ENCODE data around the gene TENM3. TPM values are rescaled to one million over a fixed set of nuclear protein-coding genes. Genes with fewer than 3 reads are reported as not detected.

The TENM3 gene
- total RNA-seq, 1 experiment from 2014 or later, result 71.0 TPM

DNA sequence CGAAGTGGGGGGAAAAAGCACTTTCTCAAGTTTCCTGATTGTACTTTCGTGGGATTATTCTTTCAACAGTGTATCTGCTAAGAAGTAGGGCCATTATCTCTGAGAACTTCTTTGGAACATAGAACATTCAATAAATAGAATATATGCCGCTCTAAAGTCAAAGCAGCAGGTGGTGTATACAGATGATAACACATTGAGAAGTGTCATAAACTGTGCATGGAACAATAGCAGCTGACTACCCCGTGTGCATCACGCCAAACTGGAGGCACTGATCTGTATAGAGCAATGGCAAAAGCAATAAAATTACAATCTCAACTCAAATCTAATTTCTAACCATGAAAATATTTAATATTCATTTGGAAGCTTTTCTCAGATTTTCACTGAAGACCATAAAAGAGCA lies 498.7 kb downstream of the TENM3 start (continued):
- TF ChIP-seq, protein P1, sequence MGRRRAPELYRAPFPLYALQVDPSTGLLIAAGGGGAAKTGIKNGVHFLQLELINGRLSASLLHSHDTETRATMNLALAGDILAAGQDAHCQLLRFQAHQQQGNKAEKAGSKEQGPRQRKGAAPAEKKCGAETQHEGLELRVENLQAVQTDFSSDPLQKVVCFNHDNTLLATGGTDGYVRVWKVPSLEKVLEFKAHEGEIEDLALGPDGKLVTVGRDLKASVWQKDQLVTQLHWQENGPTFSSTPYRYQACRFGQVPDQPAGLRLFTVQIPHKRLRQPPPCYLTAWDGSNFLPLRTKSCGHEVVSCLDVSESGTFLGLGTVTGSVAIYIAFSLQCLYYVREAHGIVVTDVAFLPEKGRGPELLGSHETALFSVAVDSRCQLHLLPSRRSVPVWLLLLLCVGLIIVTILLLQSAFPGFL (CRISPR knock-in tag; IDR thresholded peaks at IDR 0.05; ENCODE audit: borderline replicate concordance), result no peak
- TF ChIP-seq FOXJ3 (CRISPR knock-in tag; IDR thresholded peaks at IDR 0.05; ENCODE audit: borderline replicate concordance), result no peak
- no peak for TF ChIP-seq ZNF423 (CRISPR knock-in tag; IDR thresholded peaks at IDR 0.05)

DNA sequence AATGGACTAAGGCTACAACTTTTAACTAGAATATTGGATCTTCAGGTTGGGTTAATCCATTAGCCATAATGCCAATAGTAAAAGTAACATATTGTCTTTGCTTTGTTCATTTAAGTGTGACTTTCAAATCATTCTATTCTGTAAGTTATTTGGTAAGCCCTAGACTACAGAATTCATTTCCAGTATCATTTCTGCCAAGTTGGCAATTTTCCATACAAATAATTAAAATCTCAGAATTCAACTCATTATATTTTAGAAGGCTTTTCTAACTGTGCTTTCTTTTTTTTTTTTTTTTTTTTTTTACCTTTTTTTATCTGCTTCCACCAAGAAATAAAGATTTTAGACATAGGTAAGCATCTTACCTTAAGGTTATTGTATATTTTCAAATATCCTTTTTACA lies 500.6 kb downstream of the TENM3 start:
- TF ChIP-seq ZNF317 (CRISPR knock-in tag; IDR thresholded peaks at IDR 0.05; ENCODE audit: borderline replicate concordance, low read depth) (no peak), TCF7 (CRISPR knock-in tag; IDR thresholded peaks at IDR 0.05; ENCODE audit: low read depth) (no peak), SP1 (CRISPR knock-in tag; conservative IDR thresholded peaks at IDR 0.05) (no peak), GRHL2 (CRISPR knock-in tag; IDR thresholded peaks at IDR 0.05; ENCODE audit: insufficient replicate concordance, severe bottlenecking) (no peak), CREB1 (CRISPR knock-in tag; IDR thresholded peaks at IDR 0.05) (no peak), CBFB (CRISPR knock-in tag; IDR thresholded peaks at IDR 0.05; ENCODE audit: low read depth) (no peak), ZBTB21 (CRISPR knock-in tag; IDR thresholded peaks at IDR 0.05; ENCODE audit: borderline replicate concordance) (no peak), ZNF138 (CRISPR knock-in tag; conservative IDR thresholded peaks at IDR 0.05) (no peak), GTF2I (CRISPR knock-in tag; conservative IDR thresholded peaks at IDR 0.05) (no peak), IRF2 (CRISPR knock-in tag; IDR thresholded peaks at IDR 0.05; ENCODE audit: borderline replicate concordance, low read depth) (no peak), MYBL2 (CRISPR knock-in tag; IDR thresholded peaks at IDR 0.05) (no peak), NFE2L1 (CRISPR knock-in tag; IDR thresholded peaks at IDR 0.05) (no peak), ZNF232 (CRISPR knock-in tag; IDR thresholded peaks at IDR 0.05) (no peak)
- TF ChIP-seq, protein P2, sequence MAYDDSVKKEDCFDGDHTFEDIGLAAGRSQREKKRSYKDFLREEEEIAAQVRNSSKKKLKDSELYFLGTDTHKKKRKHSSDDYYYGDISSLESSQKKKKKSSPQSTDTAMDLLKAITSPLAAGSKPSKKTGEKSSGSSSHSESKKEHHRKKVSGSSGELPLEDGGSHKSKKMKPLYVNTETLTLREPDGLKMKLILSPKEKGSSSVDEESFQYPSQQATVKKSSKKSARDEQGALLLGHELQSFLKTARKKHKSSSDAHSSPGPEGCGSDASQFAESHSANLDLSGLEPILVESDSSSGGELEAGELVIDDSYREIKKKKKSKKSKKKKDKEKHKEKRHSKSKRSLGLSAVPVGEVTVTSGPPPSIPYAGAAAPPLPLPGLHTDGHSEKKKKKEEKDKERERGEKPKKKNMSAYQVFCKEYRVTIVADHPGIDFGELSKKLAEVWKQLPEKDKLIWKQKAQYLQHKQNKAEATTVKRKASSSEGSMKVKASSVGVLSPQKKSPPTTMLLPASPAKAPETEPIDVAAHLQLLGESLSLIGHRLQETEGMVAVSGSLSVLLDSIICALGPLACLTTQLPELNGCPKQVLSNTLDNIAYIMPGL (CRISPR knock-in tag; IDR thresholded peaks at IDR 0.05), result no peak
- TF ChIP-seq, protein P3, sequence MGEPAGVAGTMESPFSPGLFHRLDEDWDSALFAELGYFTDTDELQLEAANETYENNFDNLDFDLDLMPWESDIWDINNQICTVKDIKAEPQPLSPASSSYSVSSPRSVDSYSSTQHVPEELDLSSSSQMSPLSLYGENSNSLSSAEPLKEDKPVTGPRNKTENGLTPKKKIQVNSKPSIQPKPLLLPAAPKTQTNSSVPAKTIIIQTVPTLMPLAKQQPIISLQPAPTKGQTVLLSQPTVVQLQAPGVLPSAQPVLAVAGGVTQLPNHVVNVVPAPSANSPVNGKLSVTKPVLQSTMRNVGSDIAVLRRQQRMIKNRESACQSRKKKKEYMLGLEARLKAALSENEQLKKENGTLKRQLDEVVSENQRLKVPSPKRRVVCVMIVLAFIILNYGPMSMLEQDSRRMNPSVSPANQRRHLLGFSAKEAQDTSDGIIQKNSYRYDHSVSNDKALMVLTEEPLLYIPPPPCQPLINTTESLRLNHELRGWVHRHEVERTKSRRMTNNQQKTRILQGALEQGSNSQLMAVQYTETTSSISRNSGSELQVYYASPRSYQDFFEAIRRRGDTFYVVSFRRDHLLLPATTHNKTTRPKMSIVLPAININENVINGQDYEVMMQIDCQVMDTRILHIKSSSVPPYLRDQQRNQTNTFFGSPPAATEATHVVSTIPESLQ (CRISPR knock-in tag; IDR thresholded peaks at IDR 0.05), result no peak
- TF ChIP-seq, protein P4, sequence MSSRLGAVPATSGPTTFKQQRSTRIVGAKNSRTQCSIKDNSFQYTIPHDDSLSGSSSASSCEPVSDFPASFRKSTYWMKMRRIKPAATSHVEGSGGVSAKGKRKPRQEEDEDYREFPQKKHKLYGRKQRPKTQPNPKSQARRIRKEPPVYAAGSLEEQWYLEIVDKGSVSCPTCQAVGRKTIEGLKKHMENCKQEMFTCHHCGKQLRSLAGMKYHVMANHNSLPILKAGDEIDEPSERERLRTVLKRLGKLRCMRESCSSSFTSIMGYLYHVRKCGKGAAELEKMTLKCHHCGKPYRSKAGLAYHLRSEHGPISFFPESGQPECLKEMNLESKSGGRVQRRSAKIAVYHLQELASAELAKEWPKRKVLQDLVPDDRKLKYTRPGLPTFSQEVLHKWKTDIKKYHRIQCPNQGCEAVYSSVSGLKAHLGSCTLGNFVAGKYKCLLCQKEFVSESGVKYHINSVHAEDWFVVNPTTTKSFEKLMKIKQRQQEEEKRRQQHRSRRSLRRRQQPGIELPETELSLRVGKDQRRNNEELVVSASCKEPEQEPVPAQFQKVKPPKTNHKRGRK (CRISPR knock-in tag; IDR thresholded peaks at IDR 0.05; ENCODE audit: borderline replicate concordance), result no peak
- TF ChIP-seq, protein P5, sequence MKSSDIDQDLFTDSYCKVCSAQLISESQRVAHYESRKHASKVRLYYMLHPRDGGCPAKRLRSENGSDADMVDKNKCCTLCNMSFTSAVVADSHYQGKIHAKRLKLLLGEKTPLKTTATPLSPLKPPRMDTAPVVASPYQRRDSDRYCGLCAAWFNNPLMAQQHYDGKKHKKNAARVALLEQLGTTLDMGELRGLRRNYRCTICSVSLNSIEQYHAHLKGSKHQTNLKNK (CRISPR knock-in tag; IDR thresholded peaks at IDR 0.05), result no peak
- TF ChIP-seq, protein P6, sequence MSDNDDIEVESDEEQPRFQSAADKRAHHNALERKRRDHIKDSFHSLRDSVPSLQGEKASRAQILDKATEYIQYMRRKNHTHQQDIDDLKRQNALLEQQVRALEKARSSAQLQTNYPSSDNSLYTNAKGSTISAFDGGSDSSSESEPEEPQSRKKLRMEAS (CRISPR knock-in tag; IDR thresholded peaks at IDR 0.05), result no peak
- TF ChIP-seq, protein P1 (CRISPR knock-in tag; IDR thresholded peaks at IDR 0.05; ENCODE audit: borderline replicate concordance), result no peak
- TF ChIP-seq, protein P7, sequence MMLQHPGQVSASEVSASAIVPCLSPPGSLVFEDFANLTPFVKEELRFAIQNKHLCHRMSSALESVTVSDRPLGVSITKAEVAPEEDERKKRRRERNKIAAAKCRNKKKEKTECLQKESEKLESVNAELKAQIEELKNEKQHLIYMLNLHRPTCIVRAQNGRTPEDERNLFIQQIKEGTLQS (CRISPR knock-in tag; conservative IDR thresholded peaks at IDR 0.05), result no peak
- ATAC-seq, result no peak
- no peaks in the 10 kb centered on the region for H3K27me3 Mint-ChIP-seq (ENCODE audit: low read depth)
- no peak overlapping the region for H3K27ac Mint-ChIP-seq
- no peak for DNase-seq (ENCODE audit: low spot score)
- CTCF ChIA-PET, result no interaction called here
- no peaks in the 10 kb centered on the region for H3K9me3 Mint-ChIP-seq
- peaks cover 7% of the 10 kb centered on the region for H3K4me1 Mint-ChIP-seq
- POLR2A ChIA-PET, result no interaction called here
- H3K4me3 Mint-ChIP-seq, result no peak overlapping the region
- H3K36me3 Mint-ChIP-seq, result peaks cover 12% of the 10 kb centered on the region
